ENCODE results near the gene TCTN1.

GRCh38 chr12:110585231-110585799, 28.6 kb upstream of the TCTN1 start:
- no peak for TF ChIP-seq POLR2A (IDR thresholded peaks at IDR 0.05; ENCODE audit: low read depth, low read length)
- TF ChIP-seq POLR2AphosphoS5 (IDR thresholded peaks at IDR 0.05; ENCODE audit: low read depth, low read length): no peak
